ENCODE results near the gene POU2F3. TPM values are rescaled to one million over a fixed set of nuclear protein-coding genes. Genes with fewer than 3 reads are reported as not detected.

Gene POU2F3
- total and polyA plus RNA-seq, 4 donors: 2.6 to 3.9 (median 3.1) TPM

DNA sequence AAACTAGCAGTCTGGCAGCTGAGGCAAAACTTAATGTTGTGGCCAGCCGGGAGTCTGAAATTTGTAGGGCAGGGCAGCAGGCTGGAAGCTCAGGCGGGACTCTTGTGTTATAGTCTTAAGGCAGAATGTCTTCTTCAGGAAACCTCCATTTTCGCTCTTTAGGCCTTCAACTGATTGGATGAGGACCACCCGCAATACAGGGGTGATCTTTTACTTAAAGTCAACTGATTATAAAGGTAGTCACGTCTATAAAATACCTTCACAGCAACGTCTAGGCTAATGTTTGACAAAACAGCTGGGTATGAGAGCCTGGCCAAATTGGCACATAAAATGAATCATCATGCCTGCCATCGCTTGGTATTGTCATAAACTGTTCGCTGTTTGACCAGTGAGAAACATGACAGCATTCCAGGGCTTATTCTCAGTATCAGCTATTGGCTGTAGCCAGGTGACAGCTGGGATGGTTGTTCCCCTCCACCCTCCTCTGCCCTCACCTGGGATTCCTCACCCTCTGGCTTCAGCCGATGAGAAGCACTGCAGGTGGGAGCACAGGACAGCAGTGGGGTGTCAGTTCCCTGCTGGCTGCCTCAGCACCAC lies 6.6 kb upstream of the POU2F3 start:
- WGBS, 2 donors: 84 to 85% methylated on average over 9 of the region's 9 CpGs
- H3K27me3 ChIP-seq (ENCODE audit: control insufficient read depth in 3 of 3, insufficient read depth in 3 of 3, low read length in 2 of 3): peaks cover 0 to 17% (median 0%) of the 10 kb centered on the region in 3 donors
- TF ChIP-seq, protein P1, sequence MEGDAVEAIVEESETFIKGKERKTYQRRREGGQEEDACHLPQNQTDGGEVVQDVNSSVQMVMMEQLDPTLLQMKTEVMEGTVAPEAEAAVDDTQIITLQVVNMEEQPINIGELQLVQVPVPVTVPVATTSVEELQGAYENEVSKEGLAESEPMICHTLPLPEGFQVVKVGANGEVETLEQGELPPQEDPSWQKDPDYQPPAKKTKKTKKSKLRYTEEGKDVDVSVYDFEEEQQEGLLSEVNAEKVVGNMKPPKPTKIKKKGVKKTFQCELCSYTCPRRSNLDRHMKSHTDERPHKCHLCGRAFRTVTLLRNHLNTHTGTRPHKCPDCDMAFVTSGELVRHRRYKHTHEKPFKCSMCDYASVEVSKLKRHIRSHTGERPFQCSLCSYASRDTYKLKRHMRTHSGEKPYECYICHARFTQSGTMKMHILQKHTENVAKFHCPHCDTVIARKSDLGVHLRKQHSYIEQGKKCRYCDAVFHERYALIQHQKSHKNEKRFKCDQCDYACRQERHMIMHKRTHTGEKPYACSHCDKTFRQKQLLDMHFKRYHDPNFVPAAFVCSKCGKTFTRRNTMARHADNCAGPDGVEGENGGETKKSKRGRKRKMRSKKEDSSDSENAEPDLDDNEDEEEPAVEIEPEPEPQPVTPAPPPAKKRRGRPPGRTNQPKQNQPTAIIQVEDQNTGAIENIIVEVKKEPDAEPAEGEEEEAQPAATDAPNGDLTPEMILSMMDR (IDR thresholded peaks at IDR 0.05; ENCODE audit: control extremely low read depth, extremely low read depth): no peak
- ATAC-seq (ENCODE audit: insufficient read depth, low FRiP score): no peak
- no peak overlapping the region for H3K27ac ChIP-seq (ENCODE audit: low read depth in 1 of 2, low read length in 1 of 2)
- no peaks in the 10 kb centered on the region for H3K4me1 ChIP-seq (ENCODE audit: control insufficient read depth in 5 of 5, insufficient read depth in 5 of 5, low read length in 5 of 5)
- no peak for DNase-seq
- no peak overlapping the region for H3K9ac ChIP-seq (ENCODE audit: insufficient read depth in 1 of 2, low read length in 2 of 2)
- peaks cover 0 to 4% (median 0%) of the 10 kb centered on the region in 4 donors for H3K36me3 ChIP-seq (ENCODE audit: control insufficient read depth in 4 of 4, insufficient read depth in 4 of 4, low read length in 4 of 4)
- H3K4me3 ChIP-seq: no peak overlapping the region
- H3K9me3 ChIP-seq (ENCODE audit: control insufficient read depth in 4 of 4, insufficient read depth in 3 of 4, low read length in 3 of 4): no peaks in the 10 kb centered on the region

DNA sequence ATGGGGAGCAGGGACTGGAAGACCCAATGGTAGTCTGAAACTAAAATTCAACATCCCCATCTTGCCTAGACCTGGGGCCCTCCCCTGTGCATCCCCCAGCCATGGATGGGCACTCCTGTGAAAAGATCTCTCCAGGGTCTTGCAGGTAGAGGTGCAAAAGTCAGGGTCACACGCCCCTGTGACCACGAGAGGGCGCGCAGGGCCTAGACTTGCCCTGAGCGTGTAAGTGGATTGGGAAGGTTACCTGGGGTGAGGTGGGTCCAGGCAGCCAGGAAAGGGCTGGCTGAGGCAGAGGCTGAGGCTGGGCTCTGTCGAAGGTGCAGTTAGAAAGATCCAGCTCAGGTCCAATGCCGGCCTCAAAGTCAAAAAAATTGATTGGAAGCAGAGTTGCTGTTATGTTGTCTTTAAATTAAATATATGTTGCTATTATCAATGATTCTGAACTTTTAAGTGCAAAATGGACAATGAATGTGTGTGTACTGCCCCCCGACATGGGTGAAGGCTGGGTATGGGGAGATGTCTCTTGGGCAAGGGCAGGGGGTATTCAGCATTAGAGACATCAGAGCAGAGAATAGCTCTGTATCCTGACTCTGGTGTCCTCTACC lies 4.8 kb upstream of the POU2F3 start:
- DNase-seq (peak; percentile 55 to 73 (median 71)), ATAC-seq (ENCODE audit: insufficient read depth, low FRiP score) (peak; percentile 53)
- TF ChIP-seq, protein P1 (IDR thresholded peaks at IDR 0.05; ENCODE audit: control extremely low read depth, extremely low read depth): peak; percentile 33
- no peak overlapping the region for H3K4me3 ChIP-seq
- WGBS, 2 donors: 16% methylated on average over 8 of the region's 8 CpGs
- no peak overlapping the region for H3K9ac ChIP-seq (ENCODE audit: insufficient read depth in 1 of 2, low read length in 2 of 2)
- no peak overlapping the region for H3K27ac ChIP-seq (ENCODE audit: low read depth in 1 of 2, low read length in 1 of 2)
- peaks cover 0 to under 1% (median 0%) of the 10 kb centered on the region in 4 donors for H3K36me3 ChIP-seq (ENCODE audit: control insufficient read depth in 4 of 4, insufficient read depth in 4 of 4, low read length in 4 of 4)
- peaks cover 0 to 31% (median 10%) of the 10 kb centered on the region in 3 donors for H3K27me3 ChIP-seq (ENCODE audit: control insufficient read depth in 3 of 3, insufficient read depth in 3 of 3, low read length in 2 of 3)
- H3K9me3 ChIP-seq (ENCODE audit: control insufficient read depth in 4 of 4, insufficient read depth in 3 of 4, low read length in 3 of 4): no peaks in the 10 kb centered on the region
- no peaks in the 10 kb centered on the region for H3K4me1 ChIP-seq (ENCODE audit: control insufficient read depth in 5 of 5, insufficient read depth in 5 of 5, low read length in 5 of 5)

DNA sequence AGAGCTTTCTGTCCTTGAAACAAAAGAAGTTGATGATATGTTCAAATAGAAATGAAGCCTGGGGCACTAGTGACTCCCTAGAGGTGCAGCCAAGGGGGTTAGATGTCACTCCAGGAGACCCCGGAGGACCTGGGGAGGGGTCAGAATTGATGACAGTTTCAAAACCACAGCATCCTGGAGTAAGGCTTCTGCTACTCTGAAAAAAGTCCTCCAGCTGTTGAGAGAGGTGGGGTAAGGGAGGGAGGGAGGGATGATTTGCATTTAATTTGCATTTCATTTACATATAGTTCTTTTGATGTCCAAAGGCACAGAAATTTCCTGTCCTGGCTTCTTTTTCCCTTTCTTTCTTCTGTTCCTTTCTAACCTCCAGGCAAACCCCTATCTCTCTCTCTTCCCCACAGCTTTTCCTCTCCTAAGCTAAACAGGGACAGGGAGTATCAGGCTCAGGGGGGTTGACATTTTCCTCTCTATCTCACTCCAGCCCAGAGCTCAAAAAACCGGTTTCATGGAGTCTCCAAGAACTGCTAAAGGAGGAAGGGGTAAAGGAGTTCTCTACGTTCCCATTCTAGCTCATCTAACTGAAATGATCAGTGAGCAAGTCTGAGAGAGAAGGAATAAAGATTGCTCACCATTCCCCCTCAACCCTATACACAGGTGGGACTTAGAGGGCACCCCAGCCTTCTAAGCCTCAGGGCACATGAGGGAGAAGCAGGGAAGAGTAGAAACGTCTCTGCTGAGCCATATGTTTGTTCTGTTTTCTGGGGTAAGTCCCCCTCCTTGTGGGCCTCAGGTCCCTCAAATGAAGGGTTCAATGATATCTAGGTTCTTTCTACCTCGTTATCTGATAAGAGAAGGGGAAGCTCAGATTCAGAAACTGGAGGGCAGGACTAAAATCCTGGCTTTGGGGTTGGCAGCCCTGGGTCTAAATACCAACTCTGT lies 3.5 kb upstream of the POU2F3 start:
- Histone ChIP-seq H3K27me3 (ENCODE audit: control insufficient read depth in 3 of 3, insufficient read depth in 3 of 3, low read length in 2 of 3) (peaks cover 0 to 42% (median 17%) of the 10 kb centered on the region in 3 donors), H3K9ac (ENCODE audit: insufficient read depth in 1 of 2, low read length in 2 of 2) (no peak overlapping the region), H3K4me1 (ENCODE audit: control insufficient read depth in 5 of 5, insufficient read depth in 5 of 5, low read length in 5 of 5) (no peaks in the 10 kb centered on the region), H3K4me3 (no peak overlapping the region), H3K9me3 (ENCODE audit: control insufficient read depth in 4 of 4, insufficient read depth in 3 of 4, low read length in 3 of 4) (no peaks in the 10 kb centered on the region), H3K27ac (ENCODE audit: low read depth in 1 of 2, low read length in 1 of 2) (no peak overlapping the region), H3K36me3 (ENCODE audit: control insufficient read depth in 4 of 4, insufficient read depth in 4 of 4, low read length in 4 of 4) (no peaks in the 10 kb centered on the region)
- TF ChIP-seq, protein P1 (IDR thresholded peaks at IDR 0.05; ENCODE audit: control extremely low read depth, extremely low read depth): no peak
- 35 to 42% methylated on average over 5 of the region's 5 CpGs for WGBS, 2 donors
- no peak for ATAC-seq (ENCODE audit: insufficient read depth, low FRiP score)
- DNase-seq: no peak

All from lung (tissue), 12 donors.